Neutrophil (primary cell): ENCODE results near the gene SPRR5.

ENCODE experiments used
- H3K27ac ChIP-seq: fragments of 200-600 bp; sonication (generic); 2 replicates; pipeline ENCODE4 v1.5.1; 2016; ENCODE audit warnings: mild to moderate bottlenecking, moderate library complexity
- H3K27me3 ChIP-seq: fragments of 200-600 bp; sonication (generic); 2 replicates; pipeline ENCODE4 v1.6.0; 2016; ENCODE audit warnings: mild to moderate bottlenecking
- H3K36me3 ChIP-seq: fragments of 200-600 bp; sonication (generic); 2 replicates; pipeline ENCODE4 v1.5.1; 2017
- H3K4me1 ChIP-seq, 2 experiments: fragments of 200-600 bp in 1 of 2; sonication (generic) in 1 of 2; 1 replicate in 1 of 2; 2 replicates in 1 of 2; pipeline versions ENCODE4 v1.5.1 to v1.6.1; 2013 to 2016; ENCODE audit warnings: low read depth in 1 of 2, low read length in 1 of 2, mild to moderate bottlenecking in 1 of 2, moderate library complexity in 1 of 2; ENCODE audit not compliant: control insufficient read depth in 1 of 2, insufficient read depth in 1 of 2
- H3K4me3 ChIP-seq, 2 experiments: fragments of 200-600 bp in 1 of 2; sonication (generic) in 1 of 2; 1 replicate in 1 of 2; 2 replicates in 1 of 2; pipeline ENCODE4 v1.5.1; 2013 to 2016; ENCODE audit warnings: low read depth in 1 of 2, low read length in 1 of 2, mild to moderate bottlenecking in 1 of 2, moderate library complexity in 1 of 2
- H3K9me3 ChIP-seq: fragments of 200-600 bp; sonication (generic); 2 replicates; pipeline ENCODE4 v1.5.1; 2016
- TF ChIP-seq, protein P1 (sequence below): fragments of 200-600 bp; sonication (generic); IDR thresholded peaks from 2 replicates; pipeline ENCODE4 v1.5.1; 2016; ENCODE audit warnings: antibody characterized with exemption

Gene SPRR5

DNA sequence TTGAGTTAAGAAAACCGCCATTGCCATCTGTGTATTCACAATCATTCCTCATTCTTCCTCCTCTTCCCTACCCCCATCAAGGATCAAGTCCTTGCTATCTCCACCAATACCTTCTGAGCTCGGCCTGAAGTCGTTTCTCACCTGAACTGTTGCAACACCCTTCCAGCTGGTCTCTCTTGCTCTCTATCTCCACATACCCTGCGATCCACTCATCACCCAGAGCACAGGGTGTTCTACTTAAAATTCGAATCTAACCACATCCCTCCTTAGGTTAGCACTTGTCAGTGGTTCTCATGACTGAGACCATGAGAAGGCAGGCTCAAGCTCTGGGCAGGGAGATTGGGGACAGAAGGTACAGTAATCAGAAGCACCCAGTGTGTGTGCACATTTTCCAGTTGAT, 34.1 kb upstream of the SPRR5 start:
- H3K4me1 ChIP-seq = no peaks in the 10 kb centered on the region
- no peak overlapping the region for H3K4me3 ChIP-seq
- H3K27me3 ChIP-seq = peaks cover 63% of the 10 kb centered on the region
- H3K36me3 ChIP-seq = no peaks in the 10 kb centered on the region
- H3K9me3 ChIP-seq = no peaks in the 10 kb centered on the region
- no peak overlapping the region for H3K27ac ChIP-seq
- TF ChIP-seq, protein P1, sequence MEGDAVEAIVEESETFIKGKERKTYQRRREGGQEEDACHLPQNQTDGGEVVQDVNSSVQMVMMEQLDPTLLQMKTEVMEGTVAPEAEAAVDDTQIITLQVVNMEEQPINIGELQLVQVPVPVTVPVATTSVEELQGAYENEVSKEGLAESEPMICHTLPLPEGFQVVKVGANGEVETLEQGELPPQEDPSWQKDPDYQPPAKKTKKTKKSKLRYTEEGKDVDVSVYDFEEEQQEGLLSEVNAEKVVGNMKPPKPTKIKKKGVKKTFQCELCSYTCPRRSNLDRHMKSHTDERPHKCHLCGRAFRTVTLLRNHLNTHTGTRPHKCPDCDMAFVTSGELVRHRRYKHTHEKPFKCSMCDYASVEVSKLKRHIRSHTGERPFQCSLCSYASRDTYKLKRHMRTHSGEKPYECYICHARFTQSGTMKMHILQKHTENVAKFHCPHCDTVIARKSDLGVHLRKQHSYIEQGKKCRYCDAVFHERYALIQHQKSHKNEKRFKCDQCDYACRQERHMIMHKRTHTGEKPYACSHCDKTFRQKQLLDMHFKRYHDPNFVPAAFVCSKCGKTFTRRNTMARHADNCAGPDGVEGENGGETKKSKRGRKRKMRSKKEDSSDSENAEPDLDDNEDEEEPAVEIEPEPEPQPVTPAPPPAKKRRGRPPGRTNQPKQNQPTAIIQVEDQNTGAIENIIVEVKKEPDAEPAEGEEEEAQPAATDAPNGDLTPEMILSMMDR = no peak

DNA sequence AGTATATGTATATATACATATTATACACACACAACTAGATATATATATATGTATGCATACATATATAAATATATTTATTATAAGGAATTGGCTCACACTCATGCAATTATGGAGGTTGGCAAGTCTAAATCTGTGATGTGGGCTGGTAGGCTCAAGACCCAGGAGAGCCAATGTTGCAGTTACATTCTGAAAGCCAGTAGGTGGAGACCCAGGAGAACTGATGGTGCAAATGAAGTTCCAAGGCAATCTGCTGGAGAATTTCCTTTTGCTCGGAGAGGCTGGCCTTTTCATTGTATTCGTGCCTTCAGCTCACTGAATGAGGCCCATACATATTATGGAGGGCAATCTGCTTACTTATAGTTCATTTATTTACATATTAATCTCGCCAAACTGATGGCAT, 29.2 kb upstream of the SPRR5 start:
- Histone ChIP-seq H3K27me3 (peaks cover 40% of the 10 kb centered on the region), H3K4me3 (no peak overlapping the region), H3K4me1 (no peaks in the 10 kb centered on the region), H3K36me3 (no peaks in the 10 kb centered on the region), H3K9me3 (no peaks in the 10 kb centered on the region), H3K27ac (no peak overlapping the region)
- TF ChIP-seq, protein P1 = no peak

DNA sequence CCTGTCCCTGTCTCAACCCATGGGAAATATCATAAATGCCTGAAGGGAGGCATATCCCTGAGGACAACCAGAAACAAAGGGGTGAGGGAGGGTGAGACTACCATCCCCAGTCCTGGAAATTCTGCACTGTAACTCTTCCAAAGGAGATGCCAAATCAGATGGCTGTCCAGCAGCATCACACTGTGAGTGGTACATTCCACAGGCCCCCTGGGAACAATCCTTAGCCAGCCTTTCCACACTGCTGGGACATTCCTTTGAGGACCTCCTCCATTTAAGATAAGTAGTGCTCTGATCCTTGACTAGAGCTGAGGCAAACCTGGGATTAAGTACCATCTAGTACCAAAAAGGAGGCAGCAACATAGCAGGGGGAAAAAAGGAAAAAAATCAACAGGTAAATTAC, 27.9 kb upstream of the SPRR5 start:
- no peaks in the 10 kb centered on the region for H3K36me3 ChIP-seq
- no peaks in the 10 kb centered on the region for H3K9me3 ChIP-seq
- no peak overlapping the region for H3K4me3 ChIP-seq
- peaks cover 30% of the 10 kb centered on the region for H3K27me3 ChIP-seq
- no peaks in the 10 kb centered on the region for H3K4me1 ChIP-seq
- no peak overlapping the region for H3K27ac ChIP-seq
- TF ChIP-seq, protein P1 = no peak

GRCh38 chr1:152924191-152924590, 22.8 kb upstream of the SPRR5 start:
- no peak overlapping the region for H3K4me3 ChIP-seq
- no peak overlapping the region for H3K27ac ChIP-seq
- TF ChIP-seq, protein P1 = no peak
- no peaks in the 10 kb centered on the region for H3K4me1 ChIP-seq
- H3K9me3 ChIP-seq = no peaks in the 10 kb centered on the region
- peaks cover 5% of the 10 kb centered on the region for H3K27me3 ChIP-seq
- no peaks in the 10 kb centered on the region for H3K36me3 ChIP-seq

DNA sequence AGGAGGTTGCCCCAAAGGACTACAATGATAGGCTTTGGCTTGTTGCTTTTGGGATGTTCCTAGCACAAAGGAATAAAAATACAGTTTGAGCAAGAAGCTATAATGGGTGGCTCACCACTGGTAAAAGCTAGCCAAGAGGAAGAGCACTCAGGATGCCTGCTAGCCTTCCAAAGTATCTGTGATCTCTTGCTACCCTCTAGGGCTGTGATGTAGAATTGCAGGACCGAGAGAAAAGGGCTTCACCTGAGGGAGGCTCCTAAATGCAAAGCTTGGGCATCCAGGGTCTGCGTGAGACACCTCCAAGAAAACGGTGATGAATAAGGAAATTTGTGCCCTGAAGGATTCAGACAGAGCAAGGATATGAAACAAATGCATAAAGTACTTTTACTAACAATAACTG, 20.9 kb upstream of the SPRR5 start:
- Histone ChIP-seq H3K27ac (no peak overlapping the region), H3K4me1 (no peaks in the 10 kb centered on the region)

More for the DNA sequence above, 20.9 kb upstream of the SPRR5 start:
- H3K36me3 ChIP-seq = no peaks in the 10 kb centered on the region
- H3K4me3 ChIP-seq = no peak overlapping the region
- TF ChIP-seq, protein P1 = no peak
- peaks cover 12% of the 10 kb centered on the region for H3K27me3 ChIP-seq
- H3K9me3 ChIP-seq = no peaks in the 10 kb centered on the region
